Measurements from ENCODE around the gene SPINT1.

The SPINT1 gene

GRCh38 chr15:40843261-40843884 is 475 bp upstream of the SPINT1 start:
- TF ChIP-seq ZFP3 (CRISPR knock-in tag; IDR thresholded peaks at IDR 0.05) (no peak), SNAI2 (CRISPR knock-in tag; IDR thresholded peaks at IDR 0.05) (no peak), TCF4 (CRISPR knock-in tag; IDR thresholded peaks at IDR 0.05; ENCODE audit: borderline replicate concordance) (no peak), POU6F1 (CRISPR knock-in tag; IDR thresholded peaks at IDR 0.05; ENCODE audit: borderline replicate concordance, low read depth) (no peak), ZNF70 (CRISPR knock-in tag; IDR thresholded peaks at IDR 0.05) (no peak), ZC3H10 (CRISPR knock-in tag; IDR thresholded peaks at IDR 0.05) (no peak), OSR1 (CRISPR knock-in tag; IDR thresholded peaks at IDR 0.05) (no peak), ZFP30 (CRISPR knock-in tag; IDR thresholded peaks at IDR 0.05) (no peak), PPARA (CRISPR knock-in tag; IDR thresholded peaks at IDR 0.05; ENCODE audit: borderline replicate concordance) (no peak), ISL1 (CRISPR knock-in tag; IDR thresholded peaks at IDR 0.05) (no peak), TOX (CRISPR knock-in tag; IDR thresholded peaks at IDR 0.05; ENCODE audit: borderline replicate concordance) (no peak), ARNTL (CRISPR knock-in tag; IDR thresholded peaks at IDR 0.05; ENCODE audit: borderline replicate concordance, low read depth) (no peak), BACH2 (CRISPR knock-in tag; IDR thresholded peaks at IDR 0.05; ENCODE audit: borderline replicate concordance) (no peak), RARB (CRISPR knock-in tag; IDR thresholded peaks at IDR 0.05) (no peak), ZNF8 (CRISPR knock-in tag; IDR thresholded peaks at IDR 0.05) (no peak), ZNF565 (CRISPR knock-in tag; conservative IDR thresholded peaks at IDR 0.05; ENCODE audit: low read depth) (no peak)
- TF ChIP-seq, protein P1, sequence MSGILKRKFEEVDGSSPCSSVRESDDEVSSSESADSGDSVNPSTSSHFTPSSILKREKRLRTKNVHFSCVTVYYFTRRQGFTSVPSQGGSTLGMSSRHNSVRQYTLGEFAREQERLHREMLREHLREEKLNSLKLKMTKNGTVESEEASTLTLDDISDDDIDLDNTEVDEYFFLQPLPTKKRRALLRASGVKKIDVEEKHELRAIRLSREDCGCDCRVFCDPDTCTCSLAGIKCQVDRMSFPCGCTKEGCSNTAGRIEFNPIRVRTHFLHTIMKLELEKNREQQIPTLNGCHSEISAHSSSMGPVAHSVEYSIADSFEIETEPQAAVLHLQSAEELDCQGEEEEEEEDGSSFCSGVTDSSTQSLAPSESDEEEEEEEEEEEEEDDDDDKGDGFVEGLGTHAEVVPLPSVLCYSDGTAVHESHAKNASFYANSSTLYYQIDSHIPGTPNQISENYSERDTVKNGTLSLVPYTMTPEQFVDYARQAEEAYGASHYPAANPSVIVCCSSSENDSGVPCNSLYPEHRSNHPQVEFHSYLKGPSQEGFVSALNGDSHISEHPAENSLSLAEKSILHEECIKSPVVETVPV (CRISPR knock-in tag; IDR thresholded peaks at IDR 0.05): no peak
- TF ChIP-seq, protein P2, sequence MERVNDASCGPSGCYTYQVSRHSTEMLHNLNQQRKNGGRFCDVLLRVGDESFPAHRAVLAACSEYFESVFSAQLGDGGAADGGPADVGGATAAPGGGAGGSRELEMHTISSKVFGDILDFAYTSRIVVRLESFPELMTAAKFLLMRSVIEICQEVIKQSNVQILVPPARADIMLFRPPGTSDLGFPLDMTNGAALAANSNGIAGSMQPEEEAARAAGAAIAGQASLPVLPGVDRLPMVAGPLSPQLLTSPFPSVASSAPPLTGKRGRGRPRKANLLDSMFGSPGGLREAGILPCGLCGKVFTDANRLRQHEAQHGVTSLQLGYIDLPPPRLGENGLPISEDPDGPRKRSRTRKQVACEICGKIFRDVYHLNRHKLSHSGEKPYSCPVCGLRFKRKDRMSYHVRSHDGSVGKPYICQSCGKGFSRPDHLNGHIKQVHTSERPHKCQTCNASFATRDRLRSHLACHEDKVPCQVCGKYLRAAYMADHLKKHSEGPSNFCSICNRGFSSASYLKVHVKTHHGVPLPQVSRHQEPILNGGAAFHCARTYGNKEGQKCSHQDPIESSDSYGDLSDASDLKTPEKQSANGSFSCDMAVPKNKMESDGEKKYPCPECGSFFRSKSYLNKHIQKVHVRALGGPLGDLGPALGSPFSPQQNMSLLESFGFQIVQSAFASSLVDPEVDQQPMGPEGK (CRISPR knock-in tag; IDR thresholded peaks at IDR 0.05; ENCODE audit: borderline replicate concordance): no peak
- TF ChIP-seq, protein P3, sequence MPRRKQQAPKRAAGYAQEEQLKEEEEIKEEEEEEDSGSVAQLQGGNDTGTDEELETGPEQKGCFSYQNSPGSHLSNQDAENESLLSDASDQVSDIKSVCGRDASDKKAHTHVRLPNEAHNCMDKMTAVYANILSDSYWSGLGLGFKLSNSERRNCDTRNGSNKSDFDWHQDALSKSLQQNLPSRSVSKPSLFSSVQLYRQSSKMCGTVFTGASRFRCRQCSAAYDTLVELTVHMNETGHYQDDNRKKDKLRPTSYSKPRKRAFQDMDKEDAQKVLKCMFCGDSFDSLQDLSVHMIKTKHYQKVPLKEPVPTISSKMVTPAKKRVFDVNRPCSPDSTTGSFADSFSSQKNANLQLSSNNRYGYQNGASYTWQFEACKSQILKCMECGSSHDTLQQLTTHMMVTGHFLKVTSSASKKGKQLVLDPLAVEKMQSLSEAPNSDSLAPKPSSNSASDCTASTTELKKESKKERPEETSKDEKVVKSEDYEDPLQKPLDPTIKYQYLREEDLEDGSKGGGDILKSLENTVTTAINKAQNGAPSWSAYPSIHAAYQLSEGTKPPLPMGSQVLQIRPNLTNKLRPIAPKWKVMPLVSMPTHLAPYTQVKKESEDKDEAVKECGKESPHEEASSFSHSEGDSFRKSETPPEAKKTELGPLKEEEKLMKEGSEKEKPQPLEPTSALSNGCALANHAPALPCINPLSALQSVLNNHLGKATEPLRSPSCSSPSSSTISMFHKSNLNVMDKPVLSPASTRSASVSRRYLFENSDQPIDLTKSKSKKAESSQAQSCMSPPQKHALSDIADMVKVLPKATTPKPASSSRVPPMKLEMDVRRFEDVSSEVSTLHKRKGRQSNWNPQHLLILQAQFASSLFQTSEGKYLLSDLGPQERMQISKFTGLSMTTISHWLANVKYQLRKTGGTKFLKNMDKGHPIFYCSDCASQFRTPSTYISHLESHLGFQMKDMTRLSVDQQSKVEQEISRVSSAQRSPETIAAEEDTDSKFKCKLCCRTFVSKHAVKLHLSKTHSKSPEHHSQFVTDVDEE (CRISPR knock-in tag; IDR thresholded peaks at IDR 0.05): no peak
- ATAC-seq: no peak

GRCh38 chr15:40844696-40845030 is 815 bp downstream of the SPINT1 start:
- ATAC-seq: peak; percentile 51

More at GRCh38 chr15:40844696-40845030, 815 bp downstream of the SPINT1 start:
- TF ChIP-seq ISL1 (CRISPR knock-in tag; IDR thresholded peaks at IDR 0.05) (no peak), ZFP30 (CRISPR knock-in tag; IDR thresholded peaks at IDR 0.05) (no peak), SNAI2 (CRISPR knock-in tag; IDR thresholded peaks at IDR 0.05) (no peak), OSR1 (CRISPR knock-in tag; IDR thresholded peaks at IDR 0.05) (no peak), BACH2 (CRISPR knock-in tag; IDR thresholded peaks at IDR 0.05; ENCODE audit: borderline replicate concordance) (no peak), PPARA (CRISPR knock-in tag; IDR thresholded peaks at IDR 0.05; ENCODE audit: borderline replicate concordance) (no peak), POU6F1 (CRISPR knock-in tag; IDR thresholded peaks at IDR 0.05; ENCODE audit: borderline replicate concordance, low read depth) (no peak), GLIS3 (CRISPR knock-in tag; IDR thresholded peaks at IDR 0.05) (no peak), CSDC2 (CRISPR knock-in tag; IDR thresholded peaks at IDR 0.05) (no peak), ZNF8 (CRISPR knock-in tag; IDR thresholded peaks at IDR 0.05) (no peak), ESRRG (CRISPR knock-in tag; IDR thresholded peaks at IDR 0.05) (no peak), TOX (CRISPR knock-in tag; IDR thresholded peaks at IDR 0.05; ENCODE audit: borderline replicate concordance) (no peak), ZNF70 (CRISPR knock-in tag; IDR thresholded peaks at IDR 0.05) (no peak)
- TF ChIP-seq, protein P3 (CRISPR knock-in tag; IDR thresholded peaks at IDR 0.05): no peak
- TF ChIP-seq, protein P2 (CRISPR knock-in tag; IDR thresholded peaks at IDR 0.05; ENCODE audit: borderline replicate concordance): no peak

All from SK-N-SH treated with all-trans-retinoic acid at 6 μM for 48 hours (cell line).